Activated CD4-positive, alpha-beta T cell treated with anti-CD3 and anti-CD28 coated beads for 36 hours (primary cell): Measurements from ENCODE around the gene ZNF318. TPM values are rescaled to one million over a fixed set of nuclear protein-coding genes. Genes with fewer than 3 reads are reported as not detected.

ENCODE experiments used
- ATAC-seq: fragments of 200-7000 bp; cut with Tn5 transposase; one replicate; pipeline ENCODE4 v1.10.0; 2021; ENCODE audit warnings: mild to moderate bottlenecking, moderate library complexity
- CTCF ChIA-PET: fragments of 350-600 bp; sonication (Branson Sonifier 250); formaldehyde crosslinking; loops from one replicate; lab custom pipeline; 2021; ENCODE audit warnings: antibody characterized with exemption; lab: Charles Lee
- POLR2A ChIA-PET: fragments of 350-600 bp; sonication (Branson Sonifier 250); formaldehyde crosslinking; loops from one replicate; lab custom pipeline; 2021; ENCODE audit warnings: antibody characterized with exemption, inconsistent platforms; lab: Charles Lee
- DNase-seq: peaks from one replicate; pipeline ENCODE4 v3.0.0-alpha.2; 2020
- H3K27ac Mint-ChIP-seq: one replicate; pipeline ENCODE4 v1.8.0; 2021; ENCODE audit warnings: mixed read lengths
- H3K27me3 Mint-ChIP-seq: one replicate; pipeline ENCODE4 v1.8.0; 2021; ENCODE audit warnings: mixed read lengths
- H3K36me3 Mint-ChIP-seq: one replicate; pipeline ENCODE4 v1.8.0; 2021; ENCODE audit warnings: low read depth, mixed read lengths
- H3K4me1 Mint-ChIP-seq: one replicate; pipeline ENCODE4 v1.8.0; 2021; ENCODE audit warnings: mixed read lengths
- H3K4me3 Mint-ChIP-seq: one replicate; pipeline ENCODE4 v1.8.0; 2021; ENCODE audit warnings: mild to moderate bottlenecking, moderate library complexity, mixed read lengths
- H3K9me3 Mint-ChIP-seq: one replicate; pipeline ENCODE4 v1.8.0; 2021; ENCODE audit warnings: low read depth, mixed read lengths
- intact Hi-C, 2 experiments: fragments of 100-400 bp; cut with DNase I in 1 of 2; cut with micrococcal nuclease in 1 of 2; formaldehyde crosslinking; loops; one replicate each; pipeline versions ENCODE4 v1.14.2 to v1.15.1; 2022 to 2024; cut with DNase I, micrococcal nuclease
- total RNA-seq, 2 experiments: library from RNA; stranded (reverse); gene quantifications; one replicate each; pipeline ENCODE4 v1.2.3, GENCODE V29; 2021

ZNF318 gene
- total RNA-seq, 2 experiments from 2014 or later = 11.2 to 12.9 TPM

DNA sequence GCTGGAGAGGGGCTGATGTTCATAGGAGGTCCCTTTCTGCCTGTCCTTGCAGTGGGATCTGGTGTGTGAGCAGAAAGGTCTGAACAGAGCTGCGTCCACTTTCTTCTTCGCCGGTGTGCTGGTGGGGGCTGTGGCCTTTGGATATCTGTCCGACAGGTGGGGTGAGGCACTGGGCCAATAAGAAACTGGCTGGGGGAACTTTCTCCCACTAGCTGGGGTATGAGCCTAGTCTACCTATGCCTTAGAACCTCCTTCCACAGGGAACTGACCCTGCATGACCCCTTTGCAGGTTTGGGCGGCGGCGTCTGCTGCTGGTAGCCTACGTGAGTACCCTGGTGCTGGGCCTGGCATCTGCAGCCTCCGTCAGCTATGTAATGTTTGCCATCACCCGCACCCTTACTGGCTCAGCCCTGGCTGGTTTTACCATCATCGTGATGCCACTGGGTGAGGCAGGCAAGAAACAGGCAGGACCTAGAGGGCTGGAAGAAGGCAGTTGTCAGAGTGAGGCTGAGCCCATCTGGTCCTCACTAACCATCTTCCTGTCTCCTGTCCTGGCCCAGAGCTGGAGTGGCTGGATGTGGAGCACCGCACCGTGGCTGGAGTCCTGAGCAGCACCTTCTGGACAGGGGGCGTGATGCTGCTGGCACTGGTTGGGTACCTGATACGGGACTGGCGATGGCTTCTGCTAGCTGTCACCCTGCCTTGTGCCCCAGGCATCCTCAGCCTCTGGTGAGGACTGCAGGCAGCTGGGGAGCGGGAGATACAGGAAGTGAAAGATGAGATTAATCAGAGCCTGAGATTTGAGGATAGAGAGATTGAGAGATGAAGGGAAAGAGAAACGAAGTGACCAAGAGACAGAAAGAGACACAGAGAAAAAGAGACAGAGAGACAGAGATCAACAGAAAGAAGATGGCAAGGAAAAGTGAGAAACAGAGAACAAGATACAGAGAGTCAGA, 69.8 kb downstream of the ZNF318 start:
- Mint-ChIP-seq H3K4me3 (no peak overlapping the region), H3K27me3 (peaks cover 4% of the 10 kb centered on the region), H3K27ac (no peak overlapping the region), H3K9me3 (no peaks in the 10 kb centered on the region), H3K4me1 (no peaks in the 10 kb centered on the region), H3K36me3 (no peaks in the 10 kb centered on the region)
- CTCF ChIA-PET = interaction anchor here (1.3 to 1.8 kb wide), 2 partner anchors 9 to 193 kb away, joined by 5 to 6 read pairs; partner anchors contain the start of gene CRIP3
- intact Hi-C loops = no loop called here
- no peak for ATAC-seq
- POLR2A ChIA-PET = interaction anchor here (0.6 kb wide), 1 partner anchor 79 kb away, joined by 4 read pairs; no protein-coding TSS in a partner anchor
- DNase-seq = no peak

GRCh38 chr6:43298565-43299337, 70.7 kb downstream of the ZNF318 start:
- ChIA-PET CTCF (interaction anchor here (1.0 to 1.8 kb wide), 2 partner anchors 35 to 194 kb away, joined by 3 to 5 read pairs; no protein-coding TSS in a partner anchor), POLR2A (no interaction called here)
- Mint-ChIP-seq H3K9me3 (no peaks in the 10 kb centered on the region), H3K36me3 (no peaks in the 10 kb centered on the region), H3K4me1 (no peaks in the 10 kb centered on the region), H3K4me3 (no peak overlapping the region), H3K27me3 (peaks cover 4% of the 10 kb centered on the region), H3K27ac (no peak overlapping the region)
- ATAC-seq (no peak), DNase-seq (no peak)
- intact Hi-C loops = no loop called here

GRCh38 chr6:43297644-43298564, 71.5 kb downstream of the ZNF318 start, which contains the start of gene SLC22A7:
TSS of gene SLC22A7 (plus strand) at chr6:43298260. CDS start at chr6:43298359, 99 bp downstream.
- peaks cover 4% of the 10 kb centered on the region for H3K27me3 Mint-ChIP-seq
- ChIA-PET POLR2A (no interaction called here), CTCF (interaction anchor here (1.0 kb wide), 1 partner anchor 34 kb away, joined by 3 read pairs; no protein-coding TSS in a partner anchor)
- H3K9me3 Mint-ChIP-seq = no peaks in the 10 kb centered on the region
- intact Hi-C loops = no loop called here
- ATAC-seq (no peak), DNase-seq (no peak)
- H3K36me3 Mint-ChIP-seq = no peaks in the 10 kb centered on the region
- H3K27ac Mint-ChIP-seq = no peak within 1 kb of the TSS
- no peak within 1 kb of the TSS for H3K4me3 Mint-ChIP-seq
- no peaks in the 10 kb centered on the region for H3K4me1 Mint-ChIP-seq

DNA sequence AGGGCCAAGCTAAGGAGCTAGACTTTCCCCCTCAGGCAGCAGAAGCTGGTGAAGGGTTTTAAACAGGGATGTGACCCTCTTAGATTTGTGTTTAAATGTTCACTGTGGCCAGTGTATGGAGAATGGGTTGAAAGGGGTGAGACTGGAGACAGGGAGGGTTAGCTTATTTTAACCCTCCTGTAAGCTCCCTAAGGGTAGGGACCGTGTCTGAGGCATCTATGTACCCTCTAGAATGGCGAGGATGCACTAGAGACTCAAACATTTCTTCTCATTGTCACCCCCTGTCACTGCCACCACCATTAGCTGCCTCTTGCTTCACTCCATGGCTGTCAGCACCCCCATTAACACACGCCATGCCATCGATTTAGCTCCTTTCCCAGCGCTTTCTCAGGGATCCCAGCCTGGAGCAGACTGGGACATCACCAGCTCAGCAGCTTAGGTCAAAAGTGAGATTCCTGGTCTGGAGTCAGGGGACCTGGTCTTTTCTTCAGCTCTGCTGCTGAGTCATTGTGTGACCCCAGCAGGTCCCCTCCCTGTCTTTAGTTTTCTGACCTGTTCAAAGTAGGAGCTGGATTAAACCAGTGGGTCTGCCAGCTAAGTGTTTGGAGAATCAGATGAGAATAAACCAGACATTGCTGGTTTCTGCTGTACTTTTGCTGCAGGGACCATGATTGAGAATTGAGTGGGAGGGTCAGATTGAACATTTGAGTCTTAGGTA, 72.5 kb downstream of the ZNF318 start:
- Mint-ChIP-seq H3K4me3 (no peak overlapping the region), H3K27ac (no peak overlapping the region), H3K9me3 (no peaks in the 10 kb centered on the region), H3K27me3 (peaks cover 4% of the 10 kb centered on the region), H3K36me3 (no peaks in the 10 kb centered on the region), H3K4me1 (no peaks in the 10 kb centered on the region)
- ATAC-seq = no peak
- no peak for DNase-seq
- ChIA-PET POLR2A (interaction anchor here (0.5 kb wide), 1 partner anchor 11 kb away, joined by 3 read pairs; no protein-coding TSS in a partner anchor), CTCF (interaction anchor here (0.6 to 1.4 kb wide), 7 partner anchors 10 to 1508 kb away, joined by 3 to 5 read pairs (median 3); no protein-coding TSS in a partner anchor)
- intact Hi-C loops = no loop called here

DNA sequence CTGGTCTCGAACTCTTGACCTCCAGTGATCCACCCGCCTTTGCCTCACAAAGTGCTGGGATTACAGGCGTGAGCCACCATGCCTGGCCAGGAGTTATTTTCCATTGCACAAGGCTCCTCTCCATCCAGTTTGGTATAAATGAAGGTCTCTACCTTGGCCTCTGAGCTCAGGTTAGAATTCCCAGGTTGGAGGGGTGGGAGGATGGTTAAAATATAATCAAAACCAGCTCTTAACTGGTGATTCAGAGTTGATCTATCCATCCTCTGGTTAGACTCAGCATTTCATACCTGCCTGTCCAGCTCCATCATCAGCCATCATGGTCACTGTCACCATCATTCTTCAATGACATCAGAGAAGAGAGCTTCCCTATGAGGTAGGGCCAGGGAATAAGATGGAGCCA, 74.0 kb downstream of the ZNF318 start:
- intact Hi-C loops = no loop called here
- H3K27me3 Mint-ChIP-seq = peaks cover 2% of the 10 kb centered on the region
- H3K9me3 Mint-ChIP-seq = no peaks in the 10 kb centered on the region
- ATAC-seq (no peak), DNase-seq (no peak)
- CTCF ChIA-PET = interaction anchor here (0.7 to 1.4 kb wide), 4 partner anchors 33 to 613 kb away, joined by 3 to 6 read pairs (median 4); no protein-coding TSS in a partner anchor
- H3K36me3 Mint-ChIP-seq = no peaks in the 10 kb centered on the region
- H3K4me3 Mint-ChIP-seq = no peak overlapping the region
- no peaks in the 10 kb centered on the region for H3K4me1 Mint-ChIP-seq
- POLR2A ChIA-PET = no interaction called here
- no peak overlapping the region for H3K27ac Mint-ChIP-seq

DNA sequence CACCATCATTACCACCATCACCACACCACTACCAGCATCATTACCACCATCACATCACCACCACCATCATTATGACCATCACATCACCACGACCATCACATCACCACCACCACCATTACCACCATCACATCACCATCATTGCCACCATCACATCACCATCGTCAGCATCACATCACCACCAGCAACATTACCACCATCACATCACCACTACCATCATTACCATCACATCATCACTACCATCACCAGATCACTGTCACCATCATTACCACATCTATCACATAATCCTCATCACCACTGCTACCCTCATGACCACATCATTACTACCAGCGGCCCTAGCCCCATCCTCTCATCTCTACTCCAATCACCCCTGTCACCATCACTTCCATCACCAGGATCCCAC, 74.9 kb downstream of the ZNF318 start:
- DNase-seq (no peak), ATAC-seq (no peak)
- H3K27ac Mint-ChIP-seq = no peak overlapping the region
- H3K4me1 Mint-ChIP-seq = no peaks in the 10 kb centered on the region
- no peaks in the 10 kb centered on the region for H3K9me3 Mint-ChIP-seq
- no peak overlapping the region for H3K4me3 Mint-ChIP-seq
- no peaks in the 10 kb centered on the region for H3K36me3 Mint-ChIP-seq
- intact Hi-C loops = no loop called here
- ChIA-PET CTCF (no interaction called here), POLR2A (no interaction called here)
- peaks cover 2% of the 10 kb centered on the region for H3K27me3 Mint-ChIP-seq

DNA sequence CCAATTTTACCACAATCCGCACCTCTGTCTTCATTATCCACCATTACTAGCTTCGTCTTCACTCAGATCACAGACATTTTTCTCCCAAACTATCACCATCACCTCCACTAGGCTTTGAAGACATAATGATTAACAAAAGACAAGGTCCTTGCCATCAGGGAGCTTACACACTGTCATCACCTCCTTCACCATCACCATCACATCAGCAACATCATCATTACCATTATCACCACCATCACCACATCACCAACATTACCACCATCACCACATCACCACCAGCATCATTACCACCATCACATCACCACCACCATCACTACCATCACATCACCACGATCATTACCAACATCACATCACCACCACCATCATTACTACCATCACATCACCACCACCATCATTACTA, 75.7 kb downstream of the ZNF318 start:
- POLR2A ChIA-PET = no interaction called here
- intact Hi-C loops = no loop called here
- CTCF ChIA-PET = no interaction called here
- Mint-ChIP-seq H3K36me3 (no peaks in the 10 kb centered on the region), H3K27me3 (peaks cover under 1% of the 10 kb centered on the region), H3K9me3 (no peaks in the 10 kb centered on the region), H3K4me3 (no peak overlapping the region), H3K4me1 (no peaks in the 10 kb centered on the region), H3K27ac (no peak overlapping the region)
- DNase-seq (no peak), ATAC-seq (no peak)

GRCh38 chr6:43292763-43293318, 76.6 kb downstream of the ZNF318 start:
- H3K4me1 Mint-ChIP-seq = no peaks in the 10 kb centered on the region
- DNase-seq (no peak), ATAC-seq (no peak)
- H3K9me3 Mint-ChIP-seq = no peaks in the 10 kb centered on the region
- CTCF ChIA-PET = no interaction called here
- no peaks in the 10 kb centered on the region for H3K36me3 Mint-ChIP-seq
- POLR2A ChIA-PET = no interaction called here
- no peaks in the 10 kb centered on the region for H3K27me3 Mint-ChIP-seq
- intact Hi-C loops = no loop called here
- no peak overlapping the region for H3K4me3 Mint-ChIP-seq
- H3K27ac Mint-ChIP-seq = no peak overlapping the region

DNA sequence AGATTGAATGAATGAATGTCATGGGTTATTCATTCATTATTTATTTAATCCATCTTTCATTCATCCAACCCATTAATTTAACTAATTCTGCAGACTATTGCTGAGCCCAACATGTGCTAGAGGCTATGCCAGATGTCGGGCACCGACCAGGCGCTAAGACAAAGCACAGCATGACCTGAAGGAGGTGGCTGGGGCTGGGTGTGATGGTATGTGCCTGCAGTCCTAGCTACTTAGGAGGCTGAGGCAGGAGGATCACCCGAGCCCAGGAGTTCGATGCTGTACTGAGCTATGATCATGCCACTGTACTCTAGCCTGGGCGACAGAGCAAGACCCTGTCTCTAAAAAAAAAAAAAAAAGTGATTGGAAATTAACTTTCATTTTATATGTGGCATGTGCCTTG, 77.1 kb downstream of the ZNF318 start:
- intact Hi-C loops = no loop called here
- no peak for ATAC-seq
- Mint-ChIP-seq H3K4me1 (no peaks in the 10 kb centered on the region), H3K27ac (no peak overlapping the region), H3K9me3 (no peaks in the 10 kb centered on the region), H3K4me3 (no peak overlapping the region), H3K36me3 (no peaks in the 10 kb centered on the region), H3K27me3 (no peaks in the 10 kb centered on the region)
- POLR2A ChIA-PET = no interaction called here
- CTCF ChIA-PET = interaction anchor here (0.7 kb wide), 1 partner anchor 16 kb away, joined by 3 read pairs; the partner anchor contains the start of gene CRIP3
- DNase-seq = no peak

GRCh38 chr6:43291708-43292107, 77.7 kb downstream of the ZNF318 start:
- no peak overlapping the region for H3K4me3 Mint-ChIP-seq
- H3K9me3 Mint-ChIP-seq = no peaks in the 10 kb centered on the region
- no peak overlapping the region for H3K27ac Mint-ChIP-seq
- no peaks in the 10 kb centered on the region for H3K36me3 Mint-ChIP-seq
- ATAC-seq = no peak
- H3K4me1 Mint-ChIP-seq = no peaks in the 10 kb centered on the region
- ChIA-PET CTCF (interaction anchor here (0.6 to 0.7 kb wide), 3 partner anchors 17 to 68 kb away, joined by 3 read pairs; partner anchors contain the start of gene CRIP3), POLR2A (no interaction called here)
- peaks cover 2% of the 10 kb centered on the region for H3K27me3 Mint-ChIP-seq
- no peak for DNase-seq
- intact Hi-C loops = no loop called here
